Mucosa of rectum (tissue), 2 donors: ENCODE results near the gene POLA2.
A peak's percentile ranks its signal among the peaks of the same experiment; 100 is the strongest.

ENCODE experiments used
- H3K27ac ChIP-seq, 2 donors: one replicate each; pipeline ENCODE4 v1.7.0; 2013; ENCODE audit warnings: inconsistent platforms in 2 of 2, low read depth in 2 of 2, low read length in 2 of 2
- H3K27me3 ChIP-seq, 2 donors: one replicate each; pipeline ENCODE4 v1.7.0; 2013; ENCODE audit warnings: low read length in 2 of 2; ENCODE audit not compliant: control insufficient read depth in 2 of 2, insufficient read depth in 2 of 2
- H3K36me3 ChIP-seq, 2 donors: one replicate each; pipeline ENCODE4 v1.7.0; 2013; ENCODE audit warnings: low read length in 2 of 2; ENCODE audit not compliant: control insufficient read depth in 2 of 2, insufficient read depth in 2 of 2
- H3K4me1 ChIP-seq, 2 donors: one replicate each; pipeline ENCODE4 v1.7.0; 2013; ENCODE audit warnings: low read length in 2 of 2, mild to moderate bottlenecking in 1 of 2; ENCODE audit not compliant: control insufficient read depth in 2 of 2, insufficient read depth in 2 of 2
- H3K4me3 ChIP-seq, 2 donors: one replicate each; pipeline ENCODE4 v1.7.0; 2013; ENCODE audit warnings: low read length in 2 of 2
- H3K9ac ChIP-seq, 2 donors: one replicate each; pipeline ENCODE4 v1.7.0; 2013; ENCODE audit warnings: low read length in 2 of 2, low read depth in 1 of 2, mild to moderate bottlenecking in 1 of 2
- H3K9me3 ChIP-seq, 2 donors: one replicate each; pipeline ENCODE4 v1.7.0; 2013; ENCODE audit warnings: low read length in 2 of 2; ENCODE audit not compliant: control insufficient read depth in 2 of 2
- donor health status: healthy.
- donor health status: Normal muscosa, but diverticular disease.

The POLA2 gene

DNA sequence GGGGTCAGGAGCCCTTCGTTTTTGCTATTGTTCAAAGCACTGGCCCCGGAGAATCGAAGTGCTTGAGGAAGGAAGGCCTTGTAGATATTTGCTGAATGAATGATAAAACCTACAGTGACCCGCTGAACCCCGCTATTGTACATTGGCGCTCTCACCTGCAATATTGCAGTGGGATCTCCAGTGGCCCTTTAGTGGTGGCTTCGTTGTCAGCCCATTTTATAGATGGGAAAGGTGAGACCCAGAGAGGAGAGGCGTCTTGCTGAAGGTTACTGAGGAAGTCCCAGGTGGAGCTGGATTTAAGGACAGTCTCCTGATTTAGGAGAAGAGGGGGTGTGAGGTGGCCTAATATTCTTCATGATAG lies 54.1 kb downstream of the POLA2 start:
- H3K27me3 ChIP-seq, result no peaks in the 10 kb centered on the region
- no peaks in the 10 kb centered on the region for H3K9me3 ChIP-seq
- H3K4me1 ChIP-seq, result peaks cover 28% of the 10 kb centered on the region in 2 donors
- H3K9ac ChIP-seq, result peak overlapping the region; percentile 0 to 79
- peaks cover 3 to 5% of the 10 kb centered on the region in 2 donors for H3K36me3 ChIP-seq
- H3K27ac ChIP-seq, result peak overlapping the region in 1 of 2 donors; percentile 74
- H3K4me3 ChIP-seq, result peak overlapping the region; percentile 77 to 82

DNA sequence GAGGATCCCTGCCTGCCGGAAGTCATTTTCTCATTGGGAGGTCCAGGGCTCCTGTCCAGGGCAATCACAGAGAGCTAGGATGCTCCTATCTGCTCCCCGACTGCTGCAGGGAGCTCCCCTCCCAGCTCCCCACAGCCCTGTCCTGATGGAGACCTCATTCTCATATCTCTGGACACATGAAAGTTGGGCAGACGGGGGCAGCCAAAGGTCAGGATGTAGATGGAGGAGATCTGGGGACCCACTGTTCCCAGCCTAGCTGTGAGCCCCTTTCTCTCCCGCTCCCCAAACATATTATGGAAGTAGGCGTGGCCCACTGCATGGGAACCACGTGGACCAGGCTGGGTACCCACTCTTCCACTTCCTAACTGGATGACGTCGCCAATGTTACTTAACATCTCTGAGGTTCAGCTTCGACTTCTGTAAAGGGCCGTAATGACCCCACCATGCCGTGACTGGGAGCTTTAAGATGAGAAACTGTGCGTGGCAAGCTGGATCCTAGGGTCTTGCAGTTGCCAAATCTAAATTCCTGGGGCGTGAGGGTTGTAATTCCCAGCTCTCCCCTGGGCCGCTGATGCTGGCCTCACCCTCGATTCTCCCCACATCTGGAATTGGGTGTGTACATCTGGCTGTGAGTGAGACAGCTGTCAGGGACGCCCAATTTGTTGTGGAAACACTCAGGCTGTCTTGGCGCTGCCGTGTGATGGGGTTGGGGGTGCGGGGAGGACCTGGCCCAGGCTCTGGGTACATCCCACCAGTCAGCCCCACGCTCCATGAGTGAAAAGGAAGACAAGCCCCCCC lies 54.7 kb downstream of the POLA2 start:
- no peaks in the 10 kb centered on the region for H3K27me3 ChIP-seq
- H3K4me1 ChIP-seq, result peaks cover 24 to 28% of the 10 kb centered on the region in 2 donors
- H3K9me3 ChIP-seq, result no peaks in the 10 kb centered on the region
- peak overlapping the region; percentile 77 to 82 for H3K4me3 ChIP-seq
- H3K9ac ChIP-seq, result peak overlapping the region; percentile 0 to 79
- H3K36me3 ChIP-seq, result peaks cover 8 to 11% of the 10 kb centered on the region in 2 donors
- H3K27ac ChIP-seq, result peak overlapping the region; percentile 60 to 74

- H3K27me3 ChIP-seq, result no peaks in the 10 kb centered on the region
- H3K27ac ChIP-seq, result peak overlapping the region; percentile 60 to 74
- no peaks in the 10 kb centered on the region for H3K9me3 ChIP-seq
- H3K36me3 ChIP-seq, result peaks cover 15 to 16% of the 10 kb centered on the region in 2 donors
- H3K9ac ChIP-seq, result peak overlapping the region; percentile 17 to 79
- peaks cover 24 to 28% of the 10 kb centered on the region in 2 donors for H3K4me1 ChIP-seq
- H3K4me3 ChIP-seq, result peak overlapping the region; percentile 77 to 82
Observed at GRCh38 chr11:65317025-65317786, 55.4 kb downstream of the POLA2 start.

- H3K36me3 ChIP-seq, result peaks cover 15 to 20% of the 10 kb centered on the region in 2 donors
- H3K27ac ChIP-seq, result no peak overlapping the region
- no peak overlapping the region for H3K9ac ChIP-seq
- H3K27me3 ChIP-seq, result no peaks in the 10 kb centered on the region
- no peak overlapping the region for H3K4me3 ChIP-seq
- peaks cover 18% of the 10 kb centered on the region in 2 donors for H3K4me1 ChIP-seq
- H3K9me3 ChIP-seq, result no peaks in the 10 kb centered on the region
Observed at GRCh38 chr11:65320386-65321075, 58.8 kb downstream of the POLA2 start.

DNA sequence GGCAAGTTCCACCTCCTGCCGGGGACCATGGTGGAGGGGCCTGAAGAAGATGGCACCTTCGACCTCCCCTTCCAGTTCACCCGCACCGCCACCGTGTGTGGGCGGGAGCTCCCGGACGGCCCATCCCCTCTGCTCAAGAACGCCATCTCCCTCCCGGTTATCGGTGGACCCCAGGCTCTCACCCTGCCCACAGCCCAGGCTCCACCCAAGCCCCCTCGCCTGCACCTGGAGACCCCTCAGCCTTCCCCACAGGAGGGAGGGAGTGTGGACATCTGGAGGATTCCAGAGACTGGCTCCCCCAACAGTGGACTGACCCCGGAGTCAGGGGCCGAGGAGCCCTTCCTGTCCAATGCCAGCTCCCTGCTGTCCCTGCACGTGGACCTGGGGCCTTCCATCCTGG lies 59.3 kb downstream of the POLA2 start:
- Histone ChIP-seq H3K4me1 (peaks cover 12 to 13% of the 10 kb centered on the region in 2 donors), H3K9ac (no peak overlapping the region), H3K9me3 (no peaks in the 10 kb centered on the region), H3K27me3 (no peaks in the 10 kb centered on the region), H3K36me3 (peaks cover 15 to 20% of the 10 kb centered on the region in 2 donors), H3K27ac (no peak overlapping the region), H3K4me3 (no peak overlapping the region)

DNA sequence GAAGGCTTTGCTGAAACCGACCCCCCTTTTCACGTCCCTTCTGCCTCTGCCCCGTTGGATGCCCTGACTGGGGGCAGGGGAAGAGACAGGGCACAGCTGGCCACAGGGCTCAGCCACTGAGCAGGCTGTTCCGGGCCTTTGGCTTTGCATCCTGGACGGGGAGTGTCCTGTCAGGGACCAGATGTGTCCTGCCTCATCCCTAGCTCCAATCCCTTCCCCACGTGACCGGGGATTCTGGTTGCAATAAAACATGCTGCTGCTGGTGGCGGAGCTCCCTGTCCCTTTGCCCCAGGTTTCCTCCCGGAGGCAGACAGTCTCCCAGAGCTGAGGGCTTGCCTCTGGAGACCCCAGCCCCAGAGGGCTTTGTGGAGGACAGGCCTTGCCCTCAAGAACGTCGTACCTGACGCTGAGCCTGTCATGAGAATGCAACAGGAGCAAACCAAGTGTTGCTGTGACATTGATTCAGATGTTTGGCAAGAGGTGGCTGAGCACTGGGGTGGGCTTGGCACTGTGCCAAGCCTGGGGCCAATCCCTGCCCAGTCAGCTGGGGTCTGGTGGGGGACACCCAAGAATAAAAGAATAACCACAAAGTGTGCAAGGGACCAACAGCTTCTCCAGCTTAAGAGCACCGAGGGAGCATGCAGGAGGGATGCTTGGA lies 60.2 kb downstream of the POLA2 start:
- no peak overlapping the region for H3K9ac ChIP-seq
- H3K9me3 ChIP-seq, result no peaks in the 10 kb centered on the region
- peaks cover 15 to 20% of the 10 kb centered on the region in 2 donors for H3K36me3 ChIP-seq
- H3K27me3 ChIP-seq, result no peaks in the 10 kb centered on the region
- H3K27ac ChIP-seq, result no peak overlapping the region
- H3K4me1 ChIP-seq, result peaks cover 4% of the 10 kb centered on the region in 2 donors
- no peak overlapping the region for H3K4me3 ChIP-seq

GRCh38 chr11:65323813-65324212 lies 62.1 kb downstream of the POLA2 start:
- Histone ChIP-seq H3K4me1 (peaks cover 3% of the 10 kb centered on the region in 2 donors), H3K27ac (no peak overlapping the region), H3K36me3 (peaks cover 15 to 20% of the 10 kb centered on the region in 2 donors), H3K9ac (no peak overlapping the region), H3K4me3 (no peak overlapping the region), H3K27me3 (no peaks in the 10 kb centered on the region), H3K9me3 (no peaks in the 10 kb centered on the region)

DNA sequence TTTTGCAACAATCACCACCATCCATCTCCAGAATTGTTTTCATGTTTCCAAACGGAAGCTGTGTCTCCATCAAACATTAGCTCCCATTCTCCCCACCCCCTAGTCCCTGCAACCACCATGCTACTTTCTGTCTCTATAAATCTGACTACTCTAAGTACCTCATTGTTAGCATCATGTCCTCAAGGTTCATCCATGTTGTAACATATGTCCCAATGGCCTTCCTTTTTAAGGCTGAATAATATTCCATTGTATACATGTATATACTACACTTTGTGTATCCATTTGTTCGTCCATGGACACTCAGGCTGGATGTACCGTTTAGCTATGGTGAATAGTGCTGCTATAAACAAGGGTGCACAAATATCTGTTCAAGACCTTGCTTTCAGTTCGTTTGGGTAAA lies 63.7 kb downstream of the POLA2 start:
- peaks cover 14 to 20% of the 10 kb centered on the region in 2 donors for H3K36me3 ChIP-seq
- H3K4me1 ChIP-seq, result peaks cover 3 to 6% of the 10 kb centered on the region in 2 donors
- no peak overlapping the region for H3K27ac ChIP-seq
- no peaks in the 10 kb centered on the region for H3K27me3 ChIP-seq
- H3K9ac ChIP-seq, result no peak overlapping the region
- H3K9me3 ChIP-seq, result no peaks in the 10 kb centered on the region
- H3K4me3 ChIP-seq, result no peak overlapping the region

GRCh38 chr11:65327021-65327420 lies 65.3 kb downstream of the POLA2 start:
- Histone ChIP-seq H3K4me3 (no peak overlapping the region), H3K27ac (no peak overlapping the region), H3K27me3 (no peaks in the 10 kb centered on the region), H3K36me3 (peaks cover 0 to 6% of the 10 kb centered on the region in 2 donors), H3K4me1 (peaks cover 3 to 6% of the 10 kb centered on the region in 2 donors), H3K9me3 (no peaks in the 10 kb centered on the region), H3K9ac (no peak overlapping the region)
